ENCODE measurements around the gene AMY1A.
"Not testable (repeated sequence)": the region's sequence is repeated elsewhere in the genome, so short reads cannot be mapped to it uniquely, and the experiment has no call there.

Gene AMY1A

GRCh38 chr1:103655460-103655859, at the start of gene AMY1A:
TSS of gene AMY1A (plus strand) at chr1:103655760. CDS start at chr1:103656331, 571 bp downstream.
- not testable (repeated sequence) for DNase-seq

GRCh38 chr1:103616362-103616761, 39.2 kb upstream of the AMY1A start:
- no peak for DNase-seq

- DNase-seq = not testable (repeated sequence)
These were observed 38.5 kb upstream of the AMY1A start, which contains the start of gene AMY2A for GRCh38 chr1:103616994-103617477. TSS of gene AMY2A (plus strand) at chr1:103617427. CDS start at chr1:103617441, 14 bp downstream.

GRCh38 chr1:103627436-103627835, 28.1 kb upstream of the AMY1A start:
- DNase-seq = not testable (repeated sequence)

GRCh38 chr1:103641194-103641593, 14.4 kb upstream of the AMY1A start:
- DNase-seq = not testable (repeated sequence)

GRCh38 chr1:103643908-103644307, 11.7 kb upstream of the AMY1A start:
- DNase-seq = not testable (repeated sequence)

DNA sequence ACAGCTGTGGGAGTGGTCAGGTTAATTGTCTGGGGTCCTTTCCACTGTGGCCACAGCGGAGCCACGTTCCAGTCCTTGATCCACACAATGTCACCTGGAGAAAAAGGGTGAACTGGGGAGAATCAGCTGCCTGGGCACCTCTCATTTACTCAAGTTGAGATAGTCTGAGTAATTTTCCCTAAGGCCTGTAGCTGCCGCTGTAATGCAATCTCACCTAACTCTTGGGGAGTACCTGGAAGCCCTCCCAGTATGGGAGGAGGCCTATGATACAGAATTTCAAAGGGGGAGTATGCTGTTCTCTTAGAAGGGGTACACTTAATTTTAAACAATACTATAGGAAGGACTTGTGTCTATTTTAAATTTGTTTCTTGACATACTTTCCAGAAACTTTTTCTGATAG, 5.3 kb upstream of the AMY1A start:
- DNase-seq = not testable (repeated sequence)

GRCh38 chr1:103650889-103651288, 4.7 kb upstream of the AMY1A start:
- DNase-seq = not testable (repeated sequence)

GRCh38 chr1:103654133-103654532, 1.4 kb upstream of the AMY1A start:
- not testable (repeated sequence) for DNase-seq

GRCh38 chr1:103676335-103676734, 20.8 kb downstream of the AMY1A start:
- not testable (repeated sequence) for DNase-seq

DNA sequence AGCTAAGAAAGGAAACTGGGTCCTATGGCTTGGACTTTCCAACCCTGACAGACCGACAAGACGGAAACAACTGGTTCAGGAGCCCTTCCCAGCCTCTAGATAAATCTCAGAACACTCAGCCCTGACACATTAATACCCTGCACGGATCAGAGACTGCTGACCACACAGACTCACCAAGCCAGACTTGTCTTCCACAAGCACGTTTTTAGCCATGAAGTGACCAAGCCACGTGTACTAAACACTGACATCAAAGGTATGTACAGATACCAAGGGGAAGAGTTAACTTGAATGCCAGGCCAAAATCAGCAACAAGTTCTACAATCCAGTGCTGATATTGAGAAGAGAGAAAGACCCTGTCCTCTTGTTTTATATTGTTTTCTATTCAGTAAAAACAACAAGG, 40.5 kb downstream of the AMY1A start, which contains the start of gene AMY1B:
Gene AMY1B (minus strand): TSS at position 101 of the 400 bp plus-strand sequence. CDS start 571 bp downstream, outside the sequence.
- DNase-seq = not testable (repeated sequence)

- DNase-seq = not testable (repeated sequence)
These were observed 41.9 kb downstream of the AMY1A start for GRCh38 chr1:103697430-103697829.

- not testable (repeated sequence) for DNase-seq
These were observed 45.1 kb downstream of the AMY1A start for GRCh38 chr1:103700669-103701068.

DNA sequence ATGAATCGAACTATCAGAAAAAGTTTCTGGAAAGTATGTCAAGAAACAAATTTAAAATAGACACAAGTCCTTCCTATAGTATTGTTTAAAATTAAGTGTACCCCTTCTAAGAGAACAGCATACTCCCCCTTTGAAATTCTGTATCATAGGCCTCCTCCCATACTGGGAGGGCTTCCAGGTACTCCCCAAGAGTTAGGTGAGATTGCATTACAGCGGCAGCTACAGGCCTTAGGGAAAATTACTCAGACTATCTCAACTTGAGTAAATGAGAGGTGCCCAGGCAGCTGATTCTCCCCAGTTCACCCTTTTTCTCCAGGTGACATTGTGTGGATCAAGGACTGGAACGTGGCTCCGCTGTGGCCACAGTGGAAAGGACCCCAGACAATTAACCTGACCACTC, 45.7 kb downstream of the AMY1A start:
- not testable (repeated sequence) for DNase-seq

GRCh38 chr1:103707670-103708069, 52.1 kb downstream of the AMY1A start:
- DNase-seq = not testable (repeated sequence)

- not testable (repeated sequence) for DNase-seq
These were observed 54.8 kb downstream of the AMY1A start for GRCh38 chr1:103710381-103710780.

Data from GOT3 (cell line).